Osteocyte (in vitro differentiated cells): ENCODE data around the gene PDGFC. TPM values are rescaled to one million over a fixed set of nuclear protein-coding genes. Genes with fewer than 3 reads are reported as not detected.

Experiments used
- DNase-seq: peaks from one replicate; pipeline ENCODE4 v3.0.0; 2021; ENCODE audit warnings: mixed read lengths; ENCODE audit not compliant: unreplicated experiment; ENCODE audit errors: extremely low spot score
- H3K27ac Mint-ChIP-seq: one replicate; pipeline ENCODE4 v1.8.0; 2021; ENCODE audit warnings: mild to moderate bottlenecking, mixed read lengths; ENCODE audit not compliant: unreplicated experiment
- H3K27me3 Mint-ChIP-seq: one replicate; pipeline ENCODE4 v1.8.0; 2021; ENCODE audit warnings: mixed read lengths; ENCODE audit not compliant: unreplicated experiment
- H3K36me3 Mint-ChIP-seq: one replicate; pipeline ENCODE4 v1.8.0; 2021; ENCODE audit warnings: mixed read lengths; ENCODE audit not compliant: unreplicated experiment
- H3K4me1 Mint-ChIP-seq: one replicate; pipeline ENCODE4 v1.8.0; 2021; ENCODE audit warnings: mixed read lengths; ENCODE audit not compliant: unreplicated experiment
- H3K4me3 Mint-ChIP-seq: one replicate; pipeline ENCODE4 v1.8.0; 2021; ENCODE audit warnings: mild to moderate bottlenecking, moderate library complexity, mixed read lengths; ENCODE audit not compliant: unreplicated experiment
- H3K9me3 Mint-ChIP-seq: one replicate; pipeline ENCODE4 v1.8.0; 2021; ENCODE audit warnings: mixed read lengths; ENCODE audit not compliant: unreplicated experiment
- total RNA-seq: library from RNA; stranded (reverse); gene quantifications from 2 replicates; pipeline ENCODE4 v1.2.1, GENCODE V29; 2021
- TF ChIP-seq, protein P1 (sequence below): fragments of 200-600 bp; sonication (generic); IDR thresholded peaks from 2 replicates; pipeline ENCODE4 v1.5.0; 2021; ENCODE audit warnings: antibody characterized with exemption, mild to moderate bottlenecking, moderate library complexity

The PDGFC gene
- total RNA-seq, 1 donor from 2014 or later, result 25.4 TPM

GRCh38 chr4:156733582-156733981, 238.0 kb downstream of the PDGFC start:
- Mint-ChIP-seq H3K4me3 (no peak overlapping the region), H3K27ac (no peak overlapping the region), H3K27me3 (no peaks in the 10 kb centered on the region), H3K4me1 (peaks cover 7% of the 10 kb centered on the region), H3K36me3 (peaks cover 11% of the 10 kb centered on the region), H3K9me3 (peaks cover 33% of the 10 kb centered on the region)
- TF ChIP-seq, protein P1, sequence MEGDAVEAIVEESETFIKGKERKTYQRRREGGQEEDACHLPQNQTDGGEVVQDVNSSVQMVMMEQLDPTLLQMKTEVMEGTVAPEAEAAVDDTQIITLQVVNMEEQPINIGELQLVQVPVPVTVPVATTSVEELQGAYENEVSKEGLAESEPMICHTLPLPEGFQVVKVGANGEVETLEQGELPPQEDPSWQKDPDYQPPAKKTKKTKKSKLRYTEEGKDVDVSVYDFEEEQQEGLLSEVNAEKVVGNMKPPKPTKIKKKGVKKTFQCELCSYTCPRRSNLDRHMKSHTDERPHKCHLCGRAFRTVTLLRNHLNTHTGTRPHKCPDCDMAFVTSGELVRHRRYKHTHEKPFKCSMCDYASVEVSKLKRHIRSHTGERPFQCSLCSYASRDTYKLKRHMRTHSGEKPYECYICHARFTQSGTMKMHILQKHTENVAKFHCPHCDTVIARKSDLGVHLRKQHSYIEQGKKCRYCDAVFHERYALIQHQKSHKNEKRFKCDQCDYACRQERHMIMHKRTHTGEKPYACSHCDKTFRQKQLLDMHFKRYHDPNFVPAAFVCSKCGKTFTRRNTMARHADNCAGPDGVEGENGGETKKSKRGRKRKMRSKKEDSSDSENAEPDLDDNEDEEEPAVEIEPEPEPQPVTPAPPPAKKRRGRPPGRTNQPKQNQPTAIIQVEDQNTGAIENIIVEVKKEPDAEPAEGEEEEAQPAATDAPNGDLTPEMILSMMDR, result no peak
- DNase-seq, result no peak

DNA sequence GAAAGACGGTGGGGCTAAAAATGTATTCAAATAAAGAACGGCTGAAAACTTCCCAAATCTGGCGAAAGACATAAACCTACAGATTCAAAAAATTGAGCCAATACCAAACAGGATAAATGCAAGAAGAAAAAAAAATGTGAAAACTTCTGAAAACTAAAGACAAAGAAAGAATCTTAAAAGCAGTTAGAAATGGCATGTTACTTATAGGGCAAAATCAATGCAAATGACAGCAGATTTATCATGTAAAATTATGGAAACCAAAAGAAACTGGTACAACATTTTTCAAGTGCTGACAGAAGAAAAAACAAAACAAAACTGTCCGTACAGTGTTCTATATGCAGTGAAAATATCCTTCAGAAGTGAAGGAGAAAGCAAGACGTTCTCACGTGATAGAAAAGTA, 239.0 kb downstream of the PDGFC start:
- DNase-seq, result no peak
- Mint-ChIP-seq H3K4me3 (no peak overlapping the region), H3K36me3 (peaks cover 11% of the 10 kb centered on the region), H3K9me3 (peaks cover 33% of the 10 kb centered on the region), H3K4me1 (peaks cover 7% of the 10 kb centered on the region), H3K27ac (no peak overlapping the region), H3K27me3 (no peaks in the 10 kb centered on the region)
- TF ChIP-seq, protein P1, result no peak

GRCh38 chr4:156729416-156729815, 242.2 kb downstream of the PDGFC start:
- no peaks in the 10 kb centered on the region for H3K4me1 Mint-ChIP-seq
- H3K9me3 Mint-ChIP-seq, result peaks cover 33% of the 10 kb centered on the region
- no peak overlapping the region for H3K4me3 Mint-ChIP-seq
- TF ChIP-seq, protein P1, result no peak
- H3K27me3 Mint-ChIP-seq, result no peaks in the 10 kb centered on the region
- no peak overlapping the region for H3K27ac Mint-ChIP-seq
- DNase-seq, result no peak
- peaks cover 11% of the 10 kb centered on the region for H3K36me3 Mint-ChIP-seq

- Mint-ChIP-seq H3K4me1 (no peaks in the 10 kb centered on the region), H3K4me3 (no peak overlapping the region), H3K27ac (no peak overlapping the region), H3K9me3 (peaks cover 12% of the 10 kb centered on the region), H3K27me3 (no peaks in the 10 kb centered on the region), H3K36me3 (no peaks in the 10 kb centered on the region)
- DNase-seq, result no peak
- TF ChIP-seq, protein P1, result no peak
Measured at GRCh38 chr4:156725257-156725656, 246.3 kb downstream of the PDGFC start.

DNA sequence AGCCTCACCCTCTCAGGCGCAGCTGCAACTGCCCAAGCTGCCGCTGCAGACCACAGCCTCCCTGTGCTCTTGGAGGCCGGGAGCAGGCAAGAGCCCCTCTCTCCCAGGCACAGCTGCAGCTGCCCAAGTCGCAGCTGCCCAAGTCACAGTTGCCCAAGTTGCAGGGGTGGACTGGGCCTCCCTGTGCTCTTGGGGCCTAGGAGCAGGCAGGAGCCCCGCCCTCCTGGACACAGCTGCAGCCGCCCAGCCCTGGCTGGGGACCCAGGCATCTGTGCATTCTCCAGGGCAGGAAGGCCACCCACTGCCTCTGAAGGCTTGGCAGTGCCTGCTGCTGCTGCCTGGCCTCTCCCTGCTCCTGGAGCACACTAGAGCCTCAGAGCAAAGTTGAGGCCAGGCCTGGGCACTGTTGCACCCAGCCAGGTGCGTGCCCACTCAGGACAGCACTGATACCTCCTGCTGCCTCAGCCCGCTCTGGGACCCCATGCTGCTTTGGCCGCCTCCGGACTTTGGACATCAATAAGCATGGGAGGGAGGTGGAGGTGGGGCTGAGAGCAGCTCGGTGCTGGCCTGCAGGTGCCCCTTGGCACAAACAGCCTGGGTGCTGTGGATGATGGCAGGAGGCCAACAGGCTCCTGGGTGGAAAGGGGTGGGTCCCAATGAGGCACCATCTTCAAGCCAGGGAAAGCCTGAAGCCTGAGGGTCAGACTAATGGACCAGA, 247.5 kb downstream of the PDGFC start:
- Mint-ChIP-seq H3K27ac (no peak overlapping the region), H3K27me3 (no peaks in the 10 kb centered on the region), H3K9me3 (peaks cover 4% of the 10 kb centered on the region), H3K36me3 (no peaks in the 10 kb centered on the region), H3K4me1 (no peaks in the 10 kb centered on the region), H3K4me3 (no peak overlapping the region)
- TF ChIP-seq, protein P1, result no peak
- no peak for DNase-seq
